ENCODE data around the gene PSEN2. TPM values are rescaled to one million over a fixed set of nuclear protein-coding genes. Genes with fewer than 3 reads are reported as not detected.

Gene PSEN2
- total and polyA plus RNA-seq, 9 of the 15 experiments (the other 6 are each of a cell fraction or from before 2014, with no cell fraction given), result 2.3 to 21.5 (median 13.7) TPM

DNA sequence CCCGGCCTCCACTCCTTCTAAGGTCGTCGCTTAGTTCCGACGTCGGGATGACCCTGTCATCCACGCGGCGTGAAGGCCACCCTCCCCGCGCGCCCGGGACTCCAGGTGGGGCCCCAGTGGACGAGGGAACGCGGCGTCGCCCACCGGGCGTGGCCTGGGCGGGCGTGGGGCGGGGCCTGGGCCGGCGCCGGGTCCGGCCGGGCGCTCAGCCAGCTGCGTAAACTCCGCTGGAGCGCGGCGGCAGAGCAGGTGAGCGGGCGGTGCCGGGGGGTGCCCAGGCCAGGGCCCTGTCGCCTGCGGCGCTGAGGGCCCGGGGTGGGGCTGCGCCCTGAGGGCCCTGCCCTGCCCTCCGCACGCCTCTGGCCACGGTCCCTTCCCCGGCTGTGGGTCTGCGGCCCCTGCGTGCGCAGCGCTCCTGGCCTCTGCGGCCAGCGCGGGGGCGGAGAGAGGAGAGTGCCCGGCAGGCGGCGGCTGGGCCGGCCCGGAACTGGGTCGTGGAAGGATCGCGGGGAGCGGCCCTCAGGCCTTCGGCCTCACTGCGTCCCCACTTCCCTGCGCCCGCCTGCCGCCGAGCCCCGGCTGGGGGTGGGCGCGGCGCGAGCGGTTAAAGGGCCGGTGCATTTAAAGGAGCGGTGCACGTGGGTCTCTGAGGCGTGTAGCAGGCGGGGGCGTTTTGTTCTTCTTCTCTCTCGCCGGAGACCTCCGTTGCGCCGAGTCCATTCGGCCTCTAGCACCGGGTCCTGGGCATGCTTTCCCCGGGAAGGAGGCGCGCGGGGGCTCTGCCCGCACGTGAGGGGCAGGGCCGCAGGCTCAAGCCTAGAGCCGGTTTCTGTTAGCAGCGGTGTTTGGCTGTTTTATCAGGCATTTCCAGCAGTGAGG, at the start of gene PSEN2 (continued):
- TF ChIP-seq MTF1 (CRISPR knock-in tag; IDR thresholded peaks at IDR 0.05; ENCODE audit: borderline replicate concordance) (no peak), ZNF318 (IDR thresholded peaks at IDR 0.05; ENCODE audit: borderline replicate concordance in 1 of 2, low read depth in 1 of 2) (no peak), ZNF184 (CRISPR knock-in tag; IDR thresholded peaks at IDR 0.05) (0 out of 2 replicates have a peak, but pooled peaks have one; percentile 8), ZNF12 (CRISPR knock-in tag; IDR thresholded peaks at IDR 0.05) (no peak; the same call in 1 of the 2 replicates), COPS2 (conservative IDR thresholded peaks at IDR 0.05) (no peak), HNRNPUL1 (IDR thresholded peaks at IDR 0.05; ENCODE audit: low read length) (no peak), ZNF408 (CRISPR knock-in tag; IDR thresholded peaks at IDR 0.05; ENCODE audit: low read depth) (no peak; the same call in 1 of the 2 replicates), POLR2AphosphoS2 (IDR thresholded peaks at IDR 0.05; ENCODE audit: low read length) (no peak), SMARCA4 (IDR thresholded peaks at IDR 0.05) (no peak), BCOR (IDR thresholded peaks at IDR 0.05) (0 out of 2 replicates have a peak, but pooled peaks have one; percentile 27), CCNT2 (IDR thresholded peaks at IDR 0.05; ENCODE audit: borderline replicate concordance, extremely low read depth, insufficient read length, low read depth, low read length) (peak; percentile 86), GATAD2A (IDR thresholded peaks at IDR 0.05) (peak; percentile 41)
- TF ChIP-seq, protein P1, sequence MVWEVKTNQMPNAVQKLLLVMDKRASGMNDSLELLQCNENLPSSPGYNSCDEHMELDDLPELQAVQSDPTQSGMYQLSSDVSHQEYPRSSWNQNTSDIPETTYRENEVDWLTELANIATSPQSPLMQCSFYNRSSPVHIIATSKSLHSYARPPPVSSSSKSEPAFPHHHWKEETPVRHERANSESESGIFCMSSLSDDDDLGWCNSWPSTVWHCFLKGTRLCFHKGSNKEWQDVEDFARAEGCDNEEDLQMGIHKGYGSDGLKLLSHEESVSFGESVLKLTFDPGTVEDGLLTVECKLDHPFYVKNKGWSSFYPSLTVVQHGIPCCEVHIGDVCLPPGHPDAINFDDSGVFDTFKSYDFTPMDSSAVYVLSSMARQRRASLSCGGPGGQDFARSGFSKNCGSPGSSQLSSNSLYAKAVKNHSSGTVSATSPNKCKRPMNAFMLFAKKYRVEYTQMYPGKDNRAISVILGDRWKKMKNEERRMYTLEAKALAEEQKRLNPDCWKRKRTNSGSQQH (CRISPR knock-in tag; IDR thresholded peaks at IDR 0.05), result no peak
- TF ChIP-seq, protein P2, sequence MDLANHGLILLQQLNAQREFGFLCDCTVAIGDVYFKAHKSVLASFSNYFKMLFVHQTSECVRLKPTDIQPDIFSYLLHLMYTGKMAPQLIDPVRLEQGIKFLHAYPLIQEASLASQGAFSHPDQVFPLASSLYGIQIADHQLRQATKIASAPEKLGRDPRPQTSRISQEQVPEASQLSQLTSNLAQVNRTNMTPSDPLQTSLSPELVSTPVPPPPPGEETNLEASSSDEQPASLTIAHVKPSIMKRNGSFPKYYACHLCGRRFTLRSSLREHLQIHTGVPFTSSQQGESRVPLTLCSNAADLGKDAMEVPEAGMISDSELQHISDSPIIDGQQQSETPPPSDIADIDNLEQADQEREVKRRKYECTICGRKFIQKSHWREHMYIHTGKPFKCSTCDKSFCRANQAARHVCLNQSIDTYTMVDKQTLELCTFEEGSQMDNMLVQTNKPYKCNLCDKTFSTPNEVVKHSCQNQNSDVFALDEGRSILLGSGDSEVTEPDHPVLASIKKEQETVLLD (IDR thresholded peaks at IDR 0.05), result peak; percentile 86
- TF ChIP-seq, protein P3, sequence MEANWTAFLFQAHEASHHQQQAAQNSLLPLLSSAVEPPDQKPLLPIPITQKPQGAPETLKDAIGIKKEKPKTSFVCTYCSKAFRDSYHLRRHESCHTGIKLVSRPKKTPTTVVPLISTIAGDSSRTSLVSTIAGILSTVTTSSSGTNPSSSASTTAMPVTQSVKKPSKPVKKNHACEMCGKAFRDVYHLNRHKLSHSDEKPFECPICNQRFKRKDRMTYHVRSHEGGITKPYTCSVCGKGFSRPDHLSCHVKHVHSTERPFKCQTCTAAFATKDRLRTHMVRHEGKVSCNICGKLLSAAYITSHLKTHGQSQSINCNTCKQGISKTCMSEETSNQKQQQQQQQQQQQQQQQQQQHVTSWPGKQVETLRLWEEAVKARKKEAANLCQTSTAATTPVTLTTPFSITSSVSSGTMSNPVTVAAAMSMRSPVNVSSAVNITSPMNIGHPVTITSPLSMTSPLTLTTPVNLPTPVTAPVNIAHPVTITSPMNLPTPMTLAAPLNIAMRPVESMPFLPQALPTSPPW (CRISPR knock-in tag; IDR thresholded peaks at IDR 0.05), result peak; percentile 85
